Measurements from ENCODE around the gene DET1. TPM values are rescaled to one million over a fixed set of nuclear protein-coding genes. Genes with fewer than 3 reads are reported as not detected.
A peak's percentile ranks its signal among the peaks of the same experiment; 100 is the strongest.
"Not testable (repeated sequence)": the region's sequence is repeated elsewhere in the genome, so short reads cannot be mapped to it uniquely, and the experiment has no call there.

DET1 gene
- total RNA-seq, 1 donor from 2014 or later = 2.6 TPM

DNA sequence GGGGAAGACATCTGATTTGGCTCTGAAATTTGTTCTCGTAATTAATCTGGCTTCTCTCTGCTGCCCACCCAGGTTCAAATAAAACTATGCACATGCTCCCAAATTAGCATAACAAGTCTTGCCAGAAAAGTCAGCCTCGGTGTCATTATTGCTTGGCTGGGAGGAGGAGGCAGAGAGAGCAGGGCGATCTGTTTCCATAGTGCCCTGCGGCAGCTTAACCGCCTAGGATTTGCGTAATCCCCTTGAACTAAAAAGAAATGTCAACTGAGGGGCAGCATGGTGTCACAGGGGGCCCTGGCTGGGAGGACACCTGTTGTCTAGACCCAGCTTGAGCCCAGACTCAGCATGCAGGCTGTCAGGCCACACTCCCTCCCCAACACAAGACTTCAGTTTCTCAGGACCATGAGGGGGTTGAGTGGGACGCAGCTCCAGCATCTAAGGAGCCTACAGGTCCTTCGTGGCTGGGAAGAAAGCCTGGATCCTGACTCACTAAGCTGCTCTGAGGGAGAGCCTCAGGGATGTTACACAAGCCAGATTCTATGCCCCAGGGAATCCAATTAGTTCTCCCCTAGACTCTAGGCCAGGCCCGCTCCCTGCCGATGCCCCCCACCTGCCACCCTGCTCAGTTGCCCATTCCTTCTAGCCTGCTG is 61.7 kb downstream of the DET1 start:
- intact Hi-C loops (cut with micrococcal nuclease) = no loop called here
- no peak overlapping the region for H3K4me3 Mint-ChIP-seq (ENCODE audit: low read depth)
- H3K36me3 Mint-ChIP-seq (ENCODE audit: low read depth) = no peaks in the 10 kb centered on the region
- DNase-seq (ENCODE audit: low spot score) = no peak
- H3K4me1 Mint-ChIP-seq (ENCODE audit: low read depth) = no peaks in the 10 kb centered on the region
- no peak overlapping the region for H3K27ac Mint-ChIP-seq
- no peaks in the 10 kb centered on the region for H3K27me3 Mint-ChIP-seq (ENCODE audit: low read depth)
- H3K9me3 Mint-ChIP-seq = no peaks in the 10 kb centered on the region

- Mint-ChIP-seq H3K27me3 (ENCODE audit: low read depth) (no peaks in the 10 kb centered on the region), H3K36me3 (ENCODE audit: low read depth) (peaks cover 13% of the 10 kb centered on the region), H3K4me1 (ENCODE audit: low read depth) (no peaks in the 10 kb centered on the region), H3K9me3 (no peaks in the 10 kb centered on the region), H3K27ac (no peak overlapping the region), H3K4me3 (ENCODE audit: low read depth) (no peak overlapping the region)
- intact Hi-C loops (cut with micrococcal nuclease) = no loop called here
- DNase-seq (ENCODE audit: low spot score) = no peak
Measured at GRCh38 chr15:88482263-88482662, 64.2 kb downstream of the DET1 start.

DNA sequence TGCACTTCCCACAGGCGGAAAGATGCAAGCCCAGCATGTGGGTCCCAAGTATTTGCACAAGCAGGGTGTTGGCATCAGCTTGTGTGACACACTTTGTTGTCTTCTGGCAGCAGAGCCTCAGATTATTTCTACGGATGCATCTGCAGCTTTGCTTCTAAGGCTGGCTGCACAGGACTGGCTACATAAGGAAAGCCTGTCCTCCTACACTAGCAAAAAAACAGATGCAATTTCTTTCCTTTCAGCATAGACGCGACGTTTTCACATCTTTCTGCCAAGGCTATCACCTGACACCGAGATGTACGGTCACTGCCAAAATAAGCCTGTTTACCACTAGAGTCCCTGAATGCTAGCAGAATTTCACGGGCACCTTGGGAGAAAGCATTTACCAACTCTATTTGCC is 65.5 kb downstream of the DET1 start:
- intact Hi-C loops (cut with micrococcal nuclease) = no loop called here
- Mint-ChIP-seq H3K36me3 (ENCODE audit: low read depth) (peaks cover 23% of the 10 kb centered on the region), H3K4me1 (ENCODE audit: low read depth) (no peaks in the 10 kb centered on the region), H3K27me3 (ENCODE audit: low read depth) (no peaks in the 10 kb centered on the region), H3K4me3 (ENCODE audit: low read depth) (no peak overlapping the region), H3K9me3 (no peaks in the 10 kb centered on the region), H3K27ac (no peak overlapping the region)
- DNase-seq (ENCODE audit: low spot score) = no peak

DNA sequence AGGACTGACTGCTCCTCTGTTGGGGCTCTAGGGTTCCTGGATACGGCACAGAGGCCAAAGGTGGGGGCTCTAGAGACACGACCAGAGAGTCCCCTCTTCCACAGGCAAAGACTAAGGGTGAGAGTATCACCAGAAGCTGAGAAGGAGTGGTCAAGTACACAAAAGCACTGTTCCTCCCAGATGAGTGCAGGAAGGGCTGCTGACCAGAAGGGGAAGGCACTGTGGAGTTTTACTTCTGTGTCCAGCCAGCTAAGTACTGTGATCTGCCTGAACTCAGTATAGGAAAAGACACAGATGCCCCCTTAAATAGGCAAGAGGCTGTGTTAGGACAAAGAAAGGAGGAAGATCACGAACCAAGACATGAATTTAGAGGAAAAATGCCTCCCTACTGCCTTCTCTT is 67.3 kb downstream of the DET1 start:
- H3K4me1 Mint-ChIP-seq (ENCODE audit: low read depth) = no peaks in the 10 kb centered on the region
- H3K27me3 Mint-ChIP-seq (ENCODE audit: low read depth) = no peaks in the 10 kb centered on the region
- peaks cover 37% of the 10 kb centered on the region for H3K36me3 Mint-ChIP-seq (ENCODE audit: low read depth)
- intact Hi-C loops (cut with micrococcal nuclease) = loop anchor here (5.0 kb wide), 2 partner anchors 133 to 183 kb away; no protein-coding TSS in a partner anchor
- DNase-seq (ENCODE audit: low spot score) = no peak
- no peak overlapping the region for H3K27ac Mint-ChIP-seq
- H3K4me3 Mint-ChIP-seq (ENCODE audit: low read depth) = no peak overlapping the region
- H3K9me3 Mint-ChIP-seq = no peaks in the 10 kb centered on the region

GRCh38 chr15:88477904-88478303 is 68.6 kb downstream of the DET1 start:
- Mint-ChIP-seq H3K27ac (no peak overlapping the region), H3K36me3 (ENCODE audit: low read depth) (peaks cover 42% of the 10 kb centered on the region), H3K4me1 (ENCODE audit: low read depth) (no peaks in the 10 kb centered on the region), H3K9me3 (no peaks in the 10 kb centered on the region), H3K27me3 (ENCODE audit: low read depth) (no peaks in the 10 kb centered on the region), H3K4me3 (ENCODE audit: low read depth) (no peak overlapping the region)
- intact Hi-C loops (cut with micrococcal nuclease) = loop anchor here (5.0 kb wide), 2 partner anchors 134 to 184 kb away; no protein-coding TSS in a partner anchor
- DNase-seq (ENCODE audit: low spot score) = no peak

DNA sequence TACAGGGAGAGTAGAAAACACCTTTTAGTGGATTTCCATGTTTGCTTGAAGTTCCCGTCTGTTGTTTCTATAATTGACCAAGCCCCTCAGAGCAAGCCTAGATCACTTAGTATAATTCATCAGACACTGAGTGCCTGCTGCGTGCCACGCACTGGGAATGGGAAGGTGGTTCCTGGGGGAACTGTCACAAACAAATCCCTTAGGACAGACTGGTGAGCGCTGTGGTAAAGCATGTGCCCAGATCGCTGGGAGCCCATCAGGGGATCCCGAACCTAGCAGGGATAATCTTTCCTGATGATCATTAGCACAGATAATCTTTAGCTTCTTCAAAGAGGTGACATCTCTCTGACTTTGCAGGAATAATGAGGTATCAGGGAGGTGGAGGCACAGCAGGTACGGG is 69.4 kb downstream of the DET1 start:
- Mint-ChIP-seq H3K9me3 (no peaks in the 10 kb centered on the region), H3K4me3 (ENCODE audit: low read depth) (no peak overlapping the region), H3K27ac (no peak overlapping the region), H3K27me3 (ENCODE audit: low read depth) (no peaks in the 10 kb centered on the region), H3K4me1 (ENCODE audit: low read depth) (peaks cover 2% of the 10 kb centered on the region), H3K36me3 (ENCODE audit: low read depth) (peaks cover 50% of the 10 kb centered on the region)
- DNase-seq (ENCODE audit: low spot score) = no peak
- intact Hi-C loops (cut with micrococcal nuclease) = loop anchor here (5.0 kb wide), 2 partner anchors 135 to 185 kb away; no protein-coding TSS in a partner anchor

- peaks cover 55% of the 10 kb centered on the region for H3K36me3 Mint-ChIP-seq (ENCODE audit: low read depth)
- intact Hi-C loops (cut with micrococcal nuclease) = loop anchor here (5.0 kb wide), 2 partner anchors 136 to 186 kb away; no protein-coding TSS in a partner anchor
- H3K4me3 Mint-ChIP-seq (ENCODE audit: low read depth) = no peak overlapping the region
Measured at GRCh38 chr15:88476635-88477060, 69.8 kb downstream of the DET1 start.

DNA sequence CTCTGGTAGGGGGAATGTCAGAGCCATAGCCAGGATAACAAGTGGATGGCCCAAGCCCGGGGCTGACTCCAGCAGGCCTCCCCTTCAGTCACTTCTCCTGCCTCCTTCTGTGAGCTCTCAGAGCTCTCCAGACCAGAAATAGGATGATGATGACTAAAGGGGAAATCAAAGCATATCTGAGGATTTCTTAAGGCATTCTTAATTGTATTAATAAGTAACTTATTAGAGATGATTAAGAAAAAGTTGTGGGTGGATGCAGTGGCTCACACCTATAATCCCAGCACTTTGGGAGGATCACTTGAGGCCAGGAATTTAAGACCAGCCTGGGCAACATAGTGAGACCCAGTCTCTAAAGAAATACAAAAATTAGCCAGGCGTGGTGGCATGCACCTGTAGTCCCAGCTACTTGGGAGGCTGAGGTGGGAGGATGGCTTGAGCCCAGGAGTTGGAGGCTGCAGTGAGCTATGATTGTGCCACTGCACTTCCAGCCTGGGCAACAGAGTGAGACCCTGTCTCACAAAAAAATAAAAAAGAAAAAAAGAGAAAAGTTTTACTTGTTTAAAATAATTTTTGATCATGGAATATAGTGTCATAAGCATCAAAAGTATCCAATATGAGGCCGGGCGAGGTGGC is 72.7 kb downstream of the DET1 start:
- H3K27me3 Mint-ChIP-seq (ENCODE audit: low read depth); H3K4me3 Mint-ChIP-seq (ENCODE audit: low read depth); DNase-seq (ENCODE audit: low spot score); H3K27ac Mint-ChIP-seq; H3K4me1 Mint-ChIP-seq (ENCODE audit: low read depth); H3K9me3 Mint-ChIP-seq; intact Hi-C loops (cut with micrococcal nuclease): not testable (repeated sequence)
- H3K36me3 Mint-ChIP-seq (ENCODE audit: low read depth) = peaks cover 55% of the 10 kb centered on the region

More at GRCh38 chr15:88476635-88477060, 69.8 kb downstream of the DET1 start:
- no peak overlapping the region for H3K27ac Mint-ChIP-seq
- DNase-seq (ENCODE audit: low spot score) = no peak
- H3K4me1 Mint-ChIP-seq (ENCODE audit: low read depth) = peaks cover 4% of the 10 kb centered on the region
- H3K27me3 Mint-ChIP-seq (ENCODE audit: low read depth) = no peaks in the 10 kb centered on the region
- H3K9me3 Mint-ChIP-seq = no peaks in the 10 kb centered on the region

DNA sequence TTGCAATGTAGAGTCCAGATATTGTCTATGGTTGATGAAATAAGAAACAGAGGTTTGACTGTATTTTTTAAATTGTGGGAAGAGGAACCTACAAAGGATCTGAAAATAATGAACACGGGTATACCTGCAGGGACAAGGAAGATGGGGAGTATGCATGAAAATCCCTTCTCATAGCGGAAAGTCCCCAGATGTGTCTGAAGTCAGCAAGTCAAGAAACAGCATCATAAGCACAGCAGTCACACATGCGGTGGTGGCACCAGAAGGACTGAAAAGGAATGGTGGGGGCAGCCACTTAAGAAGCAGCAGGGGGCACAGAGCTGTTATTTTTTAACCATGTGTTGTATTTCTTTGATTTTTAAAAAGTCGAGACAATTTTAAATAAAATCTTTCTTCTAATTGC is 74.3 kb downstream of the DET1 start:
- Mint-ChIP-seq H3K27ac (peak overlapping the region; percentile 16), H3K36me3 (ENCODE audit: low read depth) (peaks cover 47% of the 10 kb centered on the region), H3K4me3 (ENCODE audit: low read depth) (no peak overlapping the region), H3K27me3 (ENCODE audit: low read depth) (no peaks in the 10 kb centered on the region), H3K9me3 (no peaks in the 10 kb centered on the region), H3K4me1 (ENCODE audit: low read depth) (peaks cover 9% of the 10 kb centered on the region)
- no peak for DNase-seq (ENCODE audit: low spot score)
- intact Hi-C loops (cut with micrococcal nuclease) = no loop called here

DNA sequence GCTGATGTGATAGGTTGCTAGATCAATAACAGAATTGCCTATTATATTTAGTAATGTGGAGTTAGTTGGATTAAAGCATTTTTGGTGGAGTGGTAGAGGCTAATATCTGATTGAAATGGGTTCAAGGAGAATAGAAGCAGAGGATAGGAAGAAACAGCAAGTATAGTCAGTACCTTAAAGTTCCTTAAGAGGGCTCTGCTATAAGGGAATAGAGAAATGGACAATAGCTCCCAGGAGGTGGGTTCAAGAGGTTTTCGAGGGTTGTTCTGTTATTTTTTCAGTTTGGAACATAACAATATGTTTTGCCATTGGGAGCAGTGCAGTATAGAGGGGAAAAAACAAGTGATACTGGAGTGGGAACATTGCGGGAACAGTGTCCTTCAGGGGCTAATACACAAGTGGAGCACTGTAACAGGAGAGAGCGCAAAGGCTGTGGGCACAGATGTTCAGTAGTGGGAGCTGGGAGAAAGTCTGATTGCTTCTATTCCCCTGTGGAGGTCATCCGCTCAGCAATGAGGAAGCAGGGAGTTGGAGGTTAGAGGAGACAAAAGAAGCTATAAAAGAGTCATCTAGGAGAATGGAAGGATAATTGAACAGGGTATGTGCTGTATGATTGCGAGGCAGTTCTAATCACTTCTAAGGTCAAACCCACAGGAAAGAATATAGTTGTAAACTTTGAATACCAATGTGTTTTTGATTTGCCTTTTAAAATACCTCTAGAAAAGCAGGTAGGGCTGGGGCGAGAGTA is 75.7 kb downstream of the DET1 start:
- DNase-seq (ENCODE audit: low spot score) = no peak
- Mint-ChIP-seq H3K27me3 (ENCODE audit: low read depth) (no peaks in the 10 kb centered on the region), H3K4me3 (ENCODE audit: low read depth) (no peak overlapping the region), H3K27ac (no peak overlapping the region), H3K36me3 (ENCODE audit: low read depth) (peaks cover 36% of the 10 kb centered on the region), H3K9me3 (no peaks in the 10 kb centered on the region), H3K4me1 (ENCODE audit: low read depth) (peaks cover 19% of the 10 kb centered on the region)
- intact Hi-C loops (cut with micrococcal nuclease) = no loop called here

- H3K27ac Mint-ChIP-seq = no peak overlapping the region
- DNase-seq (ENCODE audit: low spot score) = no peak
- H3K9me3 Mint-ChIP-seq = no peaks in the 10 kb centered on the region
- no peak overlapping the region for H3K4me3 Mint-ChIP-seq (ENCODE audit: low read depth)
- intact Hi-C loops (cut with micrococcal nuclease) = loop anchor here (5.0 kb wide), 1 partner anchor 1817 kb away; no protein-coding TSS in a partner anchor
- peaks cover 25% of the 10 kb centered on the region for H3K4me1 Mint-ChIP-seq (ENCODE audit: low read depth)
- peaks cover 36% of the 10 kb centered on the region for H3K36me3 Mint-ChIP-seq (ENCODE audit: low read depth)
- no peaks in the 10 kb centered on the region for H3K27me3 Mint-ChIP-seq (ENCODE audit: low read depth)
Measured at GRCh38 chr15:88469321-88469720, 77.2 kb downstream of the DET1 start.

GRCh38 chr15:88468721-88469120 is 77.8 kb downstream of the DET1 start:
- H3K27me3 Mint-ChIP-seq (ENCODE audit: low read depth); H3K27ac Mint-ChIP-seq; H3K9me3 Mint-ChIP-seq; DNase-seq (ENCODE audit: low spot score): not testable (repeated sequence)
- peaks cover 42% of the 10 kb centered on the region for H3K36me3 Mint-ChIP-seq (ENCODE audit: low read depth)
- peak overlapping the region; percentile 96 for H3K4me3 Mint-ChIP-seq (ENCODE audit: low read depth)
- intact Hi-C loops (cut with micrococcal nuclease) = loop anchor here (5.0 kb wide), 1 partner anchor 1816 kb away; no protein-coding TSS in a partner anchor
- H3K4me1 Mint-ChIP-seq (ENCODE audit: low read depth) = peaks cover 25% of the 10 kb centered on the region

All from activated T-helper 2 cell treated with anti-CD3 and anti-CD28 coated beads, Interferon-gamma antibody, Interleukin-2, Interleukin-4, amounts not matched to agents 10 μg/mL and 5 μg/mL and 100 μg/mL, durations not matched to agents 14 hours and 24 hours and 36 hours (primary cell).